Mucosa of gallbladder (tissue), 1 donor: ENCODE data around the gene NLK. TPM values are rescaled to one million over a fixed set of nuclear protein-coding genes. Genes with fewer than 3 reads are reported as not detected.
"Not testable (repeated sequence)": the region's sequence is repeated elsewhere in the genome, so short reads cannot be mapped to it uniquely, and the experiment has no call there.

Experiments
- DNase-seq: peaks from one replicate; pipeline ENCODE4 v3.0.0-alpha.2; 2020; ENCODE audit warnings: low spot score
- total RNA-seq: library from RNA; stranded (reverse); gene quantifications from one replicate; pipeline ENCODE4 v1.2.1, GENCODE V29; 2021
- donor health status: DM: no; HTN: no; CAD: no.

The NLK gene
- 35.7 TPM for total RNA-seq

DNA sequence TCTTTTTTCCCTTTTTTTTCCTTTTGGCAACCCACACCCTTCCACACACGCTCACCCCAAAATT lies at the start of gene NLK:
NLK (plus strand) TSS at position 21 of the 64 bp plus-strand sequence. CDS start 197 bp downstream, outside the sequence.
- no peak for DNase-seq

GRCh38 chr17:27993161-27993695 lies 49.2 kb upstream of the NLK start:
- no peak for DNase-seq

GRCh38 chr17:27993723-27994310 lies 48.7 kb upstream of the NLK start:
- no peak for DNase-seq

DNA sequence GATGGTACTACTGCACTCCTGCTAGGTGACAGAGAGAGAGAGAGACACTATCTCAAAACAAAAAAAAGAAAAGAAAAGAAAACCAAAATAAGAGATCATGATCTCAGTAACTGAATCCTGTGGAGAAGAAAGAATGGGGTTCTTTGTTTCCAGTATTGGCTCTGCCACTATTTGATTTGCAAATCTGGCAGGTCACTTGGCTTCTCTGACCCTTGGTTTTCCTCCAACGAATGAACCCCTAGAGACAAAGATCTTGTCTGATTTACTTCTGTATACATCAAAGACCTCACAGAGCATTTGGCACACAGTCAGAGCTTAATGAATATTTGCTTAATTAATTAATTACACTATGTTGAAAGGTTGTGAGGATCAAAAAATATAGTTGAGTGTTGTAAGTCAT lies 47.9 kb upstream of the NLK start:
- no peak for DNase-seq

GRCh38 chr17:27995554-27995953 lies 46.9 kb upstream of the NLK start:
- no peak for DNase-seq

- DNase-seq, result no peak
These were observed 46.1 kb upstream of the NLK start for GRCh38 chr17:27996202-27997043.

DNA sequence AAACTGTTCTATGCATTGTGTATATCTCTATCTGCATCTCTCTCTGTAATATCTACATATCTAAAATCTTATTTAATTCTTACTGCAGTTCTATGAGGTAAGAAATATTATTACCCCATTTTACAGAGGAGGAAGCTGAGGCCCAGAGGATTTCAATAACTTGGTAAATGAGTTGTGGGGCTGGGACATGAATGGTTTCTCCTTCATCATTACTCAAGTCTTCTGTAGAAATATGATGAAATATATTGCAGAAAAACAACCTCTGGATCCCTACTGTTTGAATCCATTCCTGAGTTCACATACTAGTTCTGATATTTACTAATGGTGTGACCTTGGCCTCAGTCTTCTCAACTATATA lies 45.5 kb upstream of the NLK start:
- no peak for DNase-seq

GRCh38 chr17:27997522-27997921 lies 45.0 kb upstream of the NLK start:
- no peak for DNase-seq

DNA sequence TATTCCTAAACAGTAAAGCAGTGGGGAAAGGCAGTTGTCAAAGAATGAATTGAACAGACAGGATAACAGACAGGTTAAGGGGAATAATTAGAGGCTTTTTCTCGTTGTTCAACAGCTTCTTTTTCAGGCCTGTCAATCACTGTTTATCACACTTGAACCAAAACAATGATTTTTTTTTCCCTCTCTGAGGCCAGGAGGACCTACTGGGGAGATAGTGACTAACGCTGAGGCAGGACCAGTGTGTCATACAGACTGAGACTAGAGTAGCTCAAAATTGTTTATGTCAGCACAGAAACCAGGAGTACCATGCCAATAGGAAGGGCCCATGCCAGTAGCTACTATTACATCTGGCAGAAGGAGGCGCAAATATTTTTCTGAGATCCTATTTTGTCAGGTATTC lies 41.3 kb upstream of the NLK start:
- no peak for DNase-seq

GRCh38 chr17:28004344-28004743 lies 38.1 kb upstream of the NLK start:
- no peak for DNase-seq

GRCh38 chr17:28007925-28008324 lies 34.6 kb upstream of the NLK start:
- not testable (repeated sequence) for DNase-seq

GRCh38 chr17:28008513-28008912 lies 34.0 kb upstream of the NLK start:
- DNase-seq, result peak; percentile 52

DNA sequence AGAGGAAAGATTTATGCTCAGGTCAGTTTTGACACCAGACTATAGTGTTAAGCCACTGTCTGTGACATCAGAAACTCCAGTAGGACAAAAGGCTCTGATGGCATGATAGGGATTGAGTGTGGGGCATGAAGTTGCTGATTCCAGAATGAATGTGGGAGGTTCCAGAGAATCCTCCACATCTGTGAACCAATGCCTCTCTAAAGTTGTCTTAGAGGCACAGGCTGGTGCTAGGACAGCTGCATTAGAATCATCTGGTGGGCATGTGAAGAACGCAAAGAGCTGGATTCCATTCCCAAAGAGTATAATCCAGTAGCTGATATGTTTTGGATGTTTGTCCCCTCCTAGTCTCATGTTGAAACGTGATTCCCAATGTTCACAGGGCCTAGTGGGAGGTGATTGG lies 32.1 kb upstream of the NLK start:
- no peak for DNase-seq

- DNase-seq, result no peak
These were observed 23.9 kb upstream of the NLK start for GRCh38 chr17:28018439-28019070.

DNA sequence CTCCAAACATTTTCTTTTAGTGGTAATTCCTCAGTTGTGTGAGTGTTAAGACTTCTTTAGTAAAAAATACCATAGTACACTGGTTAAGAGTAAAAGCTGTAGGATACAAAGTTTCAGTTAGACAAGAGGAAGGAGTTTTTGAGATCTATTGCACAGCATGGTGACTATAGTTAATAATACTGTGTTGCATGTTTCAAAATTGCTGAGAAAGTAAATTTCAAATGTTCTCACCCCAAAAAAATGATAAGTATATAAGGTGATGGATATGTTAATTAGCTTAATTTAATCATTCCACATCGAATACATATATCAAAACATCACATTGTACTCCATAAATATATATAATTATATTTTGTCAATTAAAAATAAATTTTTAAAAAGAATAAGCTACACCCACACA lies 22.0 kb upstream of the NLK start:
- DNase-seq, result no peak

GRCh38 chr17:28029044-28029443 lies 13.4 kb upstream of the NLK start:
- DNase-seq, result no peak

DNA sequence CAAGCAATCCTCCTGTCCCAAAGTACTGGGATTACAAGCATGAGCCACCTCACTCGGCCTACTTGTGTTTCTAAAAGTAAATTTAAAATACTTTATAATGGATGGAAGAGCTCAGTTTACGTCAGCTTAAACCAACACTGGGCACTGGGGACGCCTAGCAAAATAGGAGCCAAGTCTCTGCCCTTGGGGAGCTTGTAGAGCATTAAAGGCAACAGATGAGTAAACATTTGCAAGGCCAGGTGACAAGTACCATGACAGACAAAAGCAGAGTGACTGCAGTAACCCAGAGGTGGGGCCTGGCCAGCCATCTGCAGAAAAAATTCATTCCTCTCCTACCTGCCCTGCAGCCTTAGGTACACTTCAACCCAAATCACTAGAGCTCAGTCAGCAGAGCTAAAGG lies 12.1 kb upstream of the NLK start:
- no peak for DNase-seq

GRCh38 chr17:28031174-28031573 lies 11.3 kb upstream of the NLK start:
- DNase-seq, result no peak

GRCh38 chr17:28033972-28034714 lies 8.3 kb upstream of the NLK start:
- no peak for DNase-seq

GRCh38 chr17:28035452-28035851 lies 7.0 kb upstream of the NLK start:
- not testable (repeated sequence) for DNase-seq

DNA sequence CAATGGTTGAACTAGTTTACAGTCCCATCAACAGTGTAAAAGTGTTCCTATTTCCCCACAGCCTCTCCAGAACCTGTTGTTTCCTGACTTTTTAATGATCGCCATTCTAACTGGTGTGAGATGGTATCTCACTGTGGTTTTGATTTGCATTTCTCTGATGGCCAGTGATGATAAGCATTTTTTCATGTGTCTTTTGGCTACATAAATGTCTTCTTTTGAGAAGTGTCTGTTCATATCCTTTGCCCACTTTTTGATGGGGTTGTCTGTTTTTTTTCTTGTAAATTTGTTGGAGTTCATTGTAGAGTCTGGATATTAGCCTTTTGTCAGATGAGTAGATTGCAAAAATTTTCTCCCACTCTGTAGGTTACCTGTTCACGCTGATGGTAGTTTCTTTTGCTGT lies 6.6 kb upstream of the NLK start:
- not testable (repeated sequence) for DNase-seq

DNA sequence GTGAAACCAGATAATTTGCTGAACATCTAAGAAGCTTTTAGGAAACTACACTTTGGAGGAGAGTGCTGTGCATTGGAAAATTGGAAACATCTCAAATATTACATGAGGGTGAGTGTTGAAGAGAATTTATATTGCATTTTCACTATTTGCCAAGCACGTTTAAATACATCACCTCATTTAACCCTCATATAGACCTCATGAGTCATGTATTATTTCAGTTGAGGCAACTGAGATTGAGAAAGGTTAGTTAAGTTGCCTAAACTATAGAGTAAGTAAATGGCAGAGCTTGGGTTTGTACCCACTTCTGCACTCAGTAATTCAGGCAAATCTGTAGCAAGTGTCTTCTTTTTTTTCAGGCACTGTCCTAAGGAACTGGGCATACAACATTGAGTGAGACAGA lies 3.7 kb upstream of the NLK start:
- DNase-seq, result no peak

DNA sequence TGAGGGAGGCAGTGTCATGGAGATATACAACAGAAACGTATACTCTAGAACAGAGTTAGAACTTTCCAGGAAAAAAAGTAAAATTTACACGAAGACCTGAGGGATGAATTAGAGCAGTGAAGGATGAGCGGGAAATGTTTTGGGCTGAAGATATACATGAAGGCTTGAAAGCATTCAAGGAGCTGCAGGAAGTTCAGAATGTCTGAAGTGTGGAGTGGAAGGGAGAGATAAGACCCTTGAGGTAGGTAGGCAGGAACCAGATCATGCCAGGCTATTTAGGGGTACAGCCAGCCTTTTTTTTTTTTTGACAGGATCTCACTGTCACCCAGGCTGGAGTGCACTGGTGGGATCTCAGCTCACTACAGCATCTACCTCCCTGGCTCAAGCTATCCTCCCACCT lies 3.2 kb upstream of the NLK start:
- DNase-seq, result no peak
